ENCODE results near the gene NFIA. TPM values are rescaled to one million over a fixed set of nuclear protein-coding genes. Genes with fewer than 3 reads are reported as not detected.

NFIA gene
- total and polyA plus RNA-seq, 2 donors (not counting 1 experiment from before 2014, with no cell fraction given), result 0.28 to 0.54 TPM

DNA sequence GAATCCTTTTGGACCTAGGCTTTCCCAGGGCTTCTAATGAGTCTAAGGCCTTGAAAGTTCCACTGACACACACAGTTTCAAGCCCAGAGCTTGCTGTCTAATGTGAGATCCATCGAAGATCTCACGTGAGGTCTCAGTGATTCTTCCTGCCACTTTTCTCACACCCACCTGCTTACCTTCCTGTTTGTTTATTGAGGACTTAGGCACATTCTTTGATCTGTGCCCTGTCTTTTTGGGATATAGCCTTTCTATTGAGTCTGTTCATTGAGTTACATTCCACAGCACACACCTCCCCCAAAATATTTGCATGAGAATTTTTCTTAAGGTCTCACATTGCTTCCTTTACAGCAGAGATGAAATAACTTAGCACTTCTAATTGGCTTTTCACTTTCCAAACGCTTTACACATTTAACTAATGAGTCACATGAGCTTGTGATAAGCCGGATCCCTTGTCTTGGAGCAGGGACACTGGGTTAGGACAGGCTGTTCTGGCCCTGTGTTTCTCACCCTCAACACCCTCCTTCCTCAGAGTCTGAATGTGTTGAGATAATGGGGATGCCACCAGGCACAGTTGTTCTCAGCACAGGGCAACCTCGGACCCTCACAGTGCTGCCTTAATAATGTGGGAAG lies 354.2 kb downstream of the NFIA start:
- Mint-ChIP-seq H3K4me1 (no peaks in the 10 kb centered on the region), H3K27ac (no peak overlapping the region), H3K4me3 (no peak overlapping the region), H3K9me3 (ENCODE audit: insufficient read depth) (no peaks in the 10 kb centered on the region), H3K27me3 (peaks cover 11% of the 10 kb centered on the region)
- Histone ChIP-seq H3K27ac (ENCODE audit: low read length in 2 of 2) (no peak overlapping the region), H3K4me2 (replicated peaks; ENCODE audit: low read depth, low read length, poor library complexity, severe bottlenecking) (no peak overlapping the region), H4K20me1 (ENCODE audit: control insufficient read depth, insufficient read depth, low read length, poor library complexity, severe bottlenecking) (no peaks in the 10 kb centered on the region), H3K9ac (ENCODE audit: low read length) (no peak overlapping the region), H3K4me3 (ENCODE audit: control extremely low read depth in 1 of 5, extremely low read depth in 1 of 5, insufficient read depth in 1 of 5, low read depth in 2 of 5, low read length in 4 of 5) (no peak overlapping the region), H3K4me1 (ENCODE audit: control insufficient read depth in 2 of 2, insufficient read depth in 2 of 2, low read length in 2 of 2) (no peaks in the 10 kb centered on the region), H3K9me3 (ENCODE audit: control extremely low read depth in 1 of 3, control insufficient read depth in 2 of 3, insufficient read depth in 1 of 3, low read length in 2 of 3) (no peaks in the 10 kb centered on the region), H3K79me2 (ENCODE audit: control insufficient read depth, insufficient read depth, low read length) (no peaks in the 10 kb centered on the region), H2AFZ (ENCODE audit: insufficient read depth, low read depth, low read length, poor library complexity, severe bottlenecking) (no peak overlapping the region), H3K27me3 (replicated peaks in 1 of 4; ENCODE audit: control extremely low read depth in 1 of 4, control insufficient read depth in 3 of 4, insufficient read depth in 4 of 4, low read length in 3 of 4) (no peaks in the 10 kb centered on the region), H3K36me3 (replicated peaks in 1 of 2; ENCODE audit: control extremely low read depth in 1 of 2, control insufficient read depth in 1 of 2, extremely low read depth in 1 of 2, insufficient read depth in 2 of 2, low read length in 1 of 2) (no peaks in the 10 kb centered on the region)
- no peak for DNase-seq
- POLR2A ChIA-PET, result no interaction called here
- CTCF ChIA-PET, result no interaction called here
- no peak for TF ChIP-seq EZH2 (IDR thresholded peaks at IDR 0.05; ENCODE audit: borderline replicate concordance, insufficient read depth, low read depth, low read length, poor library complexity, severe bottlenecking)
- TF ChIP-seq, protein P1, sequence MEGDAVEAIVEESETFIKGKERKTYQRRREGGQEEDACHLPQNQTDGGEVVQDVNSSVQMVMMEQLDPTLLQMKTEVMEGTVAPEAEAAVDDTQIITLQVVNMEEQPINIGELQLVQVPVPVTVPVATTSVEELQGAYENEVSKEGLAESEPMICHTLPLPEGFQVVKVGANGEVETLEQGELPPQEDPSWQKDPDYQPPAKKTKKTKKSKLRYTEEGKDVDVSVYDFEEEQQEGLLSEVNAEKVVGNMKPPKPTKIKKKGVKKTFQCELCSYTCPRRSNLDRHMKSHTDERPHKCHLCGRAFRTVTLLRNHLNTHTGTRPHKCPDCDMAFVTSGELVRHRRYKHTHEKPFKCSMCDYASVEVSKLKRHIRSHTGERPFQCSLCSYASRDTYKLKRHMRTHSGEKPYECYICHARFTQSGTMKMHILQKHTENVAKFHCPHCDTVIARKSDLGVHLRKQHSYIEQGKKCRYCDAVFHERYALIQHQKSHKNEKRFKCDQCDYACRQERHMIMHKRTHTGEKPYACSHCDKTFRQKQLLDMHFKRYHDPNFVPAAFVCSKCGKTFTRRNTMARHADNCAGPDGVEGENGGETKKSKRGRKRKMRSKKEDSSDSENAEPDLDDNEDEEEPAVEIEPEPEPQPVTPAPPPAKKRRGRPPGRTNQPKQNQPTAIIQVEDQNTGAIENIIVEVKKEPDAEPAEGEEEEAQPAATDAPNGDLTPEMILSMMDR (IDR thresholded peaks at IDR 0.05), result no peak
- 53% methylated on average over 3 of the region's 5 CpGs for WGBS (ENCODE audit: insufficient coverage)
- intact Hi-C loops (cut with micrococcal nuclease), result no loop called here
- ATAC-seq (ENCODE audit: low read depth), result no peak

DNA sequence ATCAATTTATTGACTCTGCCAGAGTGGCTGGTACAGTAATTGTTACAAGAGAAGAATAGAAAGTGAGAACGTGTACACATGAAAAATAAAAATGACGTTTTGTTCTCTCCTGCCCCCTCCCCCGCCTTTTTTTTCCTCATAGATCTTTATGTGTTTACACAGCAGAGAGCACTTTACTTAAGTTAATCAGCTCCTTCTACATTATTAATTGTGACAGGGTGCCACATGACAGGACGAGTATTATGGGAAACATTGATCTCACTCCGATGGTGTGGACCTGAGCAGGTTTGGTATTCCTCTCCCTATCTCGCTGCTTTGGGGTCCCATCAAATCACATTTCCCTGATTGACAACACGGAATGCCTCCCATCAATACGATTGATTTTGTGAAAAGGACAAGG lies 356.9 kb downstream of the NFIA start:
- CTCF ChIA-PET, result no interaction called here
- H3K9ac ChIP-seq (ENCODE audit: low read length), result no peak overlapping the region
- 87% methylated on average over 3 of the region's 8 CpGs for whole genome bisulfite sequencing (ENCODE audit: insufficient coverage)
- H3K4me3 ChIP-seq (ENCODE audit: control extremely low read depth in 1 of 5, extremely low read depth in 1 of 5, insufficient read depth in 1 of 5, low read depth in 2 of 5, low read length in 4 of 5), result no peak overlapping the region
- no peaks in the 10 kb centered on the region for H3K36me3 ChIP-seq (replicated peaks in 1 of 2; ENCODE audit: control extremely low read depth in 1 of 2, control insufficient read depth in 1 of 2, extremely low read depth in 1 of 2, insufficient read depth in 2 of 2, low read length in 1 of 2)
- H3K4me1 ChIP-seq (ENCODE audit: control insufficient read depth in 2 of 2, insufficient read depth in 2 of 2, low read length in 2 of 2), result no peaks in the 10 kb centered on the region
- H3K9me3 Mint-ChIP-seq (ENCODE audit: insufficient read depth), result no peaks in the 10 kb centered on the region
- H3K27ac ChIP-seq (ENCODE audit: low read length in 2 of 2), result no peak overlapping the region
- DNase-seq (no peak), ATAC-seq (ENCODE audit: low read depth) (no peak)
- intact Hi-C loops (cut with micrococcal nuclease), result no loop called here
- no peaks in the 10 kb centered on the region for H4K20me1 ChIP-seq (ENCODE audit: control insufficient read depth, insufficient read depth, low read length, poor library complexity, severe bottlenecking)
- no peaks in the 10 kb centered on the region for H3K9me3 ChIP-seq (ENCODE audit: control extremely low read depth in 1 of 3, control insufficient read depth in 2 of 3, insufficient read depth in 1 of 3, low read length in 2 of 3)
- no peak overlapping the region for H3K4me2 ChIP-seq (replicated peaks; ENCODE audit: low read depth, low read length, poor library complexity, severe bottlenecking)
- peaks cover 11% of the 10 kb centered on the region for H3K27me3 Mint-ChIP-seq
- H2AFZ ChIP-seq (ENCODE audit: insufficient read depth, low read depth, low read length, poor library complexity, severe bottlenecking), result no peak overlapping the region
- no peaks in the 10 kb centered on the region for H3K27me3 ChIP-seq (replicated peaks in 1 of 4; ENCODE audit: control extremely low read depth in 1 of 4, control insufficient read depth in 3 of 4, insufficient read depth in 4 of 4, low read length in 3 of 4)
- H3K4me1 Mint-ChIP-seq, result no peaks in the 10 kb centered on the region
- TF ChIP-seq, protein P1 (IDR thresholded peaks at IDR 0.05), result no peak
- TF ChIP-seq EZH2 (IDR thresholded peaks at IDR 0.05; ENCODE audit: borderline replicate concordance, insufficient read depth, low read depth, low read length, poor library complexity, severe bottlenecking), result no peak
- H3K79me2 ChIP-seq (ENCODE audit: control insufficient read depth, insufficient read depth, low read length), result no peaks in the 10 kb centered on the region
- H3K4me3 Mint-ChIP-seq, result no peak overlapping the region
- POLR2A ChIA-PET, result no interaction called here
- H3K27ac Mint-ChIP-seq, result no peak overlapping the region

Measured in B cell (primary cell).